ENCODE data around the gene ZNF444.

Gene ZNF444

GRCh38 chr19:56150358-56150757 lies 9.3 kb downstream of the ZNF444 start:
- Histone ChIP-seq H3K9me3 (no peaks in the 10 kb centered on the region), H3K27me3 (no peaks in the 10 kb centered on the region), H3K4me1 (0 out of 2 replicates have a peak, but pooled peaks cover 3% of the 10 kb centered on the region), H3K27ac (no peak overlapping the region), H3K4me3 (no peak overlapping the region), H3K9ac (no peak overlapping the region), H4K20me1 (peaks cover 95% of the 10 kb centered on the region), H3K36me3 (peaks cover 85% of the 10 kb centered on the region), H3K4me2 (no peak overlapping the region)
- TF ChIP-seq Cebpa-rat (IDR thresholded peaks at IDR 0.05): no peak

DNA sequence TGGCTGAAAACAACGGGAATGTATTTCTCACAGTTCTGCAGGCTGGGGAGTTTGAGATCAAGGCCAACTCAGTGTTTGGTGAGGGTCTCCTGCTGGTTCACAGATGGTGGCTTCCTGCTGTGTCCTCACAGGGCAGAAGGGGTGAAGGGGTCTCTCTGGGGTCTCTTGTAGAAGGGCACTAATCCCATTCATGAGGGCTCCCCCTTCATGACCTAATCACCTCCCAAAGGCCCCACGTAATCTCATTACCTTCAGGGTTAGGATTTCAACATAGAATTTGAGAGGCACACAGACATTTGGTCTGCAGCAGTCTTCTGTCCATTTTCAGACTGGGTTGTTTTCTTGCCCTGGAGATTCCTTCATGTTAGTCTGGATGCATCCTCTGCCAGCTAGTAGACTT lies 11.6 kb downstream of the ZNF444 start:
- H3K4me2 ChIP-seq: no peak overlapping the region
- H3K4me1 ChIP-seq: 0 out of 2 replicates have a peak, but pooled peaks cover 10% of the 10 kb centered on the region
- peaks cover 94% of the 10 kb centered on the region for H4K20me1 ChIP-seq
- no peaks in the 10 kb centered on the region for H3K9me3 ChIP-seq
- H3K27me3 ChIP-seq: no peaks in the 10 kb centered on the region
- H3K36me3 ChIP-seq: peaks cover 85% of the 10 kb centered on the region
- no peak overlapping the region for H3K4me3 ChIP-seq
- TF ChIP-seq Cebpa-rat (IDR thresholded peaks at IDR 0.05): no peak
- H3K9ac ChIP-seq: no peak overlapping the region
- H3K27ac ChIP-seq: no peak overlapping the region

DNA sequence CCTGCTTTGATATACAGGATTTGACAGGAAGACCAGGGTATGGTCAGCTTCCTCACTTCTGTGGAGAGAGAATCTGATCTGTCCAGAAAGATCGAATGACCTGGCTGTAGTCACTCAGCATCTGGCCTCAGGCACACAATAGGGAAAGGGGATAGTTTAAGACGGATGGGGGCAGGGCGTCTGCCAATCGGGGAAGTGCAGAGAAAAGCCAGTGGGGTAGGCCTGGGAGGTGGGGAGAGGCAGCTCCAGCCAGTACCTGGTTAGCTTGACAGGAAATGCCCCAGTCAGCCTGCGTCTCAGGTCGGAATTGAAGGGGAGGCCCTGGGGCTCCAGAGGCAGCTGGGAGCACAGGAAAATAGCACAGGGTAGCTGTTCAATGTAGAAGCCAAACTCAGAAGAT lies 12.4 kb downstream of the ZNF444 start:
- 0 out of 2 replicates have a peak overlapping the region, but pooled peaks have one; percentile 13 for H3K27ac ChIP-seq
- H4K20me1 ChIP-seq: peaks cover 85% of the 10 kb centered on the region
- no peak overlapping the region for H3K4me2 ChIP-seq
- no peaks in the 10 kb centered on the region for H3K27me3 ChIP-seq
- H3K9ac ChIP-seq: no peak overlapping the region
- TF ChIP-seq Cebpa-rat (IDR thresholded peaks at IDR 0.05): no peak
- no peak overlapping the region for H3K4me3 ChIP-seq
- no peaks in the 10 kb centered on the region for H3K9me3 ChIP-seq
- 0 out of 2 replicates have a peak, but pooled peaks cover 17% of the 10 kb centered on the region for H3K4me1 ChIP-seq
- peaks cover 85% of the 10 kb centered on the region for H3K36me3 ChIP-seq

DNA sequence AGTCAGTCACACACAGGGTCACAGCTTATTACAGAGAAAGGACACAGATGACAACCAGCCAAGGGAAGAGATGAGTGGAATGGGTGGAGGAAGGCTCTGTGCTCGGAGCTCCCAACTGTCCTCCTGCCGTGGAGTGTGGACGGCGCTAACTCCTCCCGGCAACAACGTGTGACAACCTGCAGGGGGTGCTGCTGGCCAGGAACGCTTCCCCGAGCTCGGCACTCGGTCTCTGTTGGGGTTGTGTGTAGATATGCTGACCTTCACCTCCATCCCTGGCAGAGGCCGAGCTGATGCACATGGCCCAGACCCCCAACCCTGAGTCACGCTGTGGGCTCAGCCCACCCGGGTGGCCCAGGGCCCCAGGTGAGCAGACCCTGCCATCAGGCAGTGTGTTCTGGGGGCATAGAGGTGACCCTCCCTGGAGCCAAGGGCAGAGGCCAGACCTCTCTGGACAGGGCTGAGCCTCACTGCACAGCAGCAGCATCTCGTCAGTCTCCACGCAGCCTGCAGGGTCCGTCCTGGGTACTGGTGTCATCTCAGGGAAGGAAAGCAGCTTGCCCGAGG lies 14.1 kb downstream of the ZNF444 start:
- H3K36me3 ChIP-seq: peaks cover 89% of the 10 kb centered on the region

DNA sequence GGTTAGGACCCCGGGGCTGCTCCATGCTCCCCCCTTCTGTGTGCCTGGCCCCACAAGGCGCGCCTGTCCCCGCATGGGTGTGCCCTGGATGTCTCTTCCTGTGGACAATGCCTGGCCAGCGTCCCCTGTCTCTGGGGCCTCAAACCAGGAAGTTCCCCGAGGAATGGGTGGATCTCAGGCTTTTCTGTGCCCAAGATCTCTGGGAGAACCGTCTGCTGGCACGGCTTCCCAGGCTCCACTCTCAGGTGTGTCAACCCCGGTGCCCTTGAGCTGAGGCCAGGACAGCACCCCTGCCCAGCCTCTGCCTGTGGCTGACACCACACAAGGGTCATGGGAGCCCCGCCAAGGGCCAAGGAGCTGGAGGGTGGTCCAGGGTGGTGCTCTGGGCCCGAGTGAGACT lies 15.7 kb downstream of the ZNF444 start:
- Histone ChIP-seq H3K27me3 (no peaks in the 10 kb centered on the region), H3K4me2 (no peak overlapping the region), H3K9ac (no peak overlapping the region), H3K36me3 (peaks cover 98% of the 10 kb centered on the region), H3K4me3 (no peak overlapping the region), H3K27ac (no peak overlapping the region), H3K9me3 (no peaks in the 10 kb centered on the region), H3K4me1 (peaks cover 22% of the 10 kb centered on the region), H4K20me1 (peaks cover 74% of the 10 kb centered on the region)
- no peak for TF ChIP-seq Cebpa-rat (IDR thresholded peaks at IDR 0.05)

More for the DNA sequence above, 14.1 kb downstream of the ZNF444 start:
- H3K27ac ChIP-seq: no peak overlapping the region
- H4K20me1 ChIP-seq: peaks cover 74% of the 10 kb centered on the region
- TF ChIP-seq Cebpa-rat (IDR thresholded peaks at IDR 0.05): no peak
- H3K27me3 ChIP-seq: no peaks in the 10 kb centered on the region
- no peak overlapping the region for H3K4me2 ChIP-seq
- H3K4me3 ChIP-seq: no peak overlapping the region
- H3K9ac ChIP-seq: no peak overlapping the region
- 0 out of 2 replicates have a peak, but pooled peaks cover 17% of the 10 kb centered on the region for H3K4me1 ChIP-seq
- no peaks in the 10 kb centered on the region for H3K9me3 ChIP-seq

GRCh38 chr19:56158170-56158757 lies 17.2 kb downstream of the ZNF444 start:
- Histone ChIP-seq H3K4me2 (no peak overlapping the region), H3K27me3 (no peaks in the 10 kb centered on the region), H3K27ac (no peak overlapping the region), H3K4me1 (peaks cover 37% of the 10 kb centered on the region), H4K20me1 (peaks cover 73% of the 10 kb centered on the region), H3K9me3 (no peaks in the 10 kb centered on the region), H3K36me3 (peaks cover 97% of the 10 kb centered on the region), H3K4me3 (no peak overlapping the region), H3K9ac (no peak overlapping the region)
- TF ChIP-seq Cebpa-rat (IDR thresholded peaks at IDR 0.05): no peak

DNA sequence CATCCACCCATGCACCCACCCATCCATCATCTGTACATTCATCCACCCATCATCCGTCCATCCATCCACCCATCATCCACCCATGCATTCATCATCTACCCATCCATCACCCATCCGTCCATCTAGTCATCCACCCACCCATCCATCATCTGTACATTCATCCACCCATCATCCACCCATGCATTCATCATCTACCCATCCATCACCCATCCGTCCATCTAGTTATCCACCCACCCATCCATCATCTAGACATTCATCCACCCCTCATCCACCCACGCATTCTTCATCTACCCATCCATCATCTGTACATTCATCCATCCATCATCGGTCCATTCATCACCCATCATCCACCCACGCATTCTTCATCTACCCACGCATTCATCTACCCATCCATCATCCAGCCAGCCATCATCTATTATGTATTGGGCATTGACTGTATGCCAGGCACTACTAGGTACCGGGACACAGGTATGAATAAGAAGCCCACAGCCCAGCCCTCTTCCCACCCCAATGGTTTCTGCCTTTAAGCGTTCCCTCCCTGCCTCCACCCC lies 18.0 kb downstream of the ZNF444 start:
- Histone ChIP-seq H3K36me3 (peaks cover 88% of the 10 kb centered on the region), H3K4me2 (no peak overlapping the region), H3K4me3 (no peak overlapping the region), H3K4me1 (peaks cover 45% of the 10 kb centered on the region), H4K20me1 (peaks cover 73% of the 10 kb centered on the region), H3K27ac (no peak overlapping the region), H3K27me3 (no peaks in the 10 kb centered on the region), H3K9ac (no peak overlapping the region), H3K9me3 (no peaks in the 10 kb centered on the region)
- TF ChIP-seq Cebpa-rat (IDR thresholded peaks at IDR 0.05): no peak

DNA sequence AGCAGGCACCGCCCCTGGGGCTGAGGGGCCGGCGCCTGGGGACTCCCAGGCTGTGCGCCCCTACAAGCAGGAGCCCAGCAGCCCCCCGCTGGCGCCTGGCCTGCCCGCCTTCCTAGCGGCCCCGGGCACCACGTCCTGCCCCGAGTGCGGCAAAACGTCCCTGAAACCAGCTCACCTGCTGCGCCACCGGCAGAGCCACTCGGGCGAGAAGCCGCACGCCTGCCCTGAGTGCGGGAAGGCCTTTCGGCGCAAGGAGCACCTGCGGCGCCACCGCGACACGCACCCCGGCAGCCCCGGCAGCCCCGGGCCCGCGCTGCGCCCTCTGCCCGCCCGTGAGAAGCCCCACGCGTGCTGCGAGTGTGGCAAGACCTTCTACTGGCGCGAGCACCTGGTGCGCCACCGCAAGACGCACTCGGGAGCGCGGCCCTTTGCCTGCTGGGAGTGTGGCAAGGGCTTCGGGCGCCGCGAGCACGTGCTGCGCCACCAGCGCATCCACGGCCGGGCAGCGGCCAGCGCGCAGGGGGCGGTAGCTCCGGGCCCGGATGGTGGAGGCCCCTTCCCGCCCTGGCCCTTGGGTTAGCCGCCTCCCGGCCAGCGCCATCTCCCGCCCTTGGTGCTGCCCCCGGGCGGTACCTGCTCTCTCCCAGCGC lies 18.7 kb downstream of the ZNF444 start:
- Histone ChIP-seq H3K9me3 (no peaks in the 10 kb centered on the region), H4K20me1 (peaks cover 70% of the 10 kb centered on the region), H3K27me3 (no peaks in the 10 kb centered on the region), H3K9ac (no peak overlapping the region), H3K4me1 (peaks cover 52% of the 10 kb centered on the region), H3K36me3 (peaks cover 82% of the 10 kb centered on the region), H3K4me2 (no peak overlapping the region), H3K4me3 (no peak overlapping the region), H3K27ac (no peak overlapping the region)
- no peak for TF ChIP-seq Cebpa-rat (IDR thresholded peaks at IDR 0.05)

- Histone ChIP-seq H3K9ac (no peak overlapping the region), H3K4me3 (no peak overlapping the region), H3K4me2 (peak overlapping the region; percentile 66), H3K9me3 (no peaks in the 10 kb centered on the region), H3K36me3 (peaks cover 64% of the 10 kb centered on the region), H3K27ac (no peak overlapping the region), H4K20me1 (peaks cover 53% of the 10 kb centered on the region), H3K4me1 (peaks cover 47% of the 10 kb centered on the region), H3K27me3 (no peaks in the 10 kb centered on the region)
- no peak for TF ChIP-seq Cebpa-rat (IDR thresholded peaks at IDR 0.05)
Observed at GRCh38 chr19:56161534-56161933, 20.4 kb downstream of the ZNF444 start.

DNA sequence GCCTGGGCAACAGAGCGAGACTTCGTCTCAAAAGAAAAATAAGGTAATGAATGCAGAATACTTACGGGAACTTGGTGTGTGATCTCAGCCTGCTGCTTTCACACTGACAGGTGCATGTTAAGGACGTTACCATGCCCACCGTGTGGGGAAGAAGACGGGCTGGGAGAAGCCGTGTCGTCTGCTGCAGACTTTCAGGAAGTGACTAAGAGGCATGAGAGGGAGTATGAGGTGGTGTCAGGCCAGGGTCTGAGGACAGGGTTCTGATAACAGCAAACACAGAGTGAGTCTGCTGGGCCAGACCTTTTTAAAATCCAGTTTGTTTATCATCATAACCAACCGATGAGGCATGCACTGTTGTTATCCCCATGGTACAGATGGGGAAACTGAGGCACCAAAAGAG lies 21.2 kb downstream of the ZNF444 start:
- no peak overlapping the region for H3K4me3 ChIP-seq
- H3K27me3 ChIP-seq: no peaks in the 10 kb centered on the region
- no peak overlapping the region for H3K27ac ChIP-seq
- peak overlapping the region; percentile 66 for H3K4me2 ChIP-seq
- H3K4me1 ChIP-seq: peaks cover 47% of the 10 kb centered on the region
- H3K9me3 ChIP-seq: no peaks in the 10 kb centered on the region
- TF ChIP-seq Cebpa-rat (IDR thresholded peaks at IDR 0.05): no peak
- H4K20me1 ChIP-seq: peaks cover 46% of the 10 kb centered on the region
- peaks cover 57% of the 10 kb centered on the region for H3K36me3 ChIP-seq
- no peak overlapping the region for H3K9ac ChIP-seq
